Activated CD8-positive, alpha-beta memory T cell treated with anti-CD3 and anti-CD28 coated beads, Interleukin-2, amount 50 U/mL, for 48 hours (primary cell): ENCODE data around the gene NUP93.
"Not testable (repeated sequence)": the region's sequence is repeated elsewhere in the genome, so short reads cannot be mapped to it uniquely, and the experiment has no call there.

ENCODE experiments used
- DNase-seq: peaks from one replicate; pipeline ENCODE4 v3.0.0-alpha.2; 2020

NUP93 gene

GRCh38 chr16:56781528-56781961, 51.6 kb downstream of the NUP93 start:
- DNase-seq: no peak

DNA sequence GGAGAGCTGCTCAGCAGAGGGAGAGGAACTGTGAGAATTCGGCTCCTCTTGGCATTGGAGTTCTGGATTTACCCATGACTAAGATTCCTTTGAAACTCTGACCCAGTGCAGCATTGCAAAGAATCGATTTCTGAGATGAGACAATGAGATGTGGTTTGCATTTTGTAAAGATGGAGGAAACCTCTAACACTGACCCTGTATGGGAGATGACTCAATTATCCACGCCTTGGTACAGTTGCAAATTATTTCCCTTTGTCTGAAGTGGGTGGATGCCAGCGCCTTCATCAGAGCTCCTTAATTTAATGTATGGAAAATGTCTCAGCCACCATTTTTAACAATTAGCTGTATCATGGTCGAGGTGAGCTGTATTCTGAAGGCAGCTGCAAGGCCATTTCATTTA, 53.4 kb downstream of the NUP93 start:
- DNase-seq: no peak

DNA sequence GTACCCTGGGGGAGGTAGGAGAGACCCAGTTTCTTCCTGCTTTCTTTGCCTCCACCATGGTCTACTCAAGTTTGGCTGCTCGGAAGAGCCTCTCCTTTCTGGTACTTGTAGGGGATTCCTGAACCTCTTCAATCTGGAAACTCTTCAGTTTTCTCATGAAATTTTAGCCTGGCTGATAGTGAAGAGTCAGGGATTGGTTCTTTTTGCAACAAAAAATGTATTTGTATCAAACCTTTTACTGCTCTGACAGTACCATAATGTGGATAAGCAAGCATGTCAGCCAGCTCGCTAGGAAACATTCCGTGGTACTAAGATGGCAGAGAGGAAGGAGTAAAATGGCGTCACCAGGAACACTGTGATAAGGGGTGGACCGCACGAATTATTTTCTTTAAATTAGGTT, 55.4 kb downstream of the NUP93 start:
- DNase-seq: no peak

DNA sequence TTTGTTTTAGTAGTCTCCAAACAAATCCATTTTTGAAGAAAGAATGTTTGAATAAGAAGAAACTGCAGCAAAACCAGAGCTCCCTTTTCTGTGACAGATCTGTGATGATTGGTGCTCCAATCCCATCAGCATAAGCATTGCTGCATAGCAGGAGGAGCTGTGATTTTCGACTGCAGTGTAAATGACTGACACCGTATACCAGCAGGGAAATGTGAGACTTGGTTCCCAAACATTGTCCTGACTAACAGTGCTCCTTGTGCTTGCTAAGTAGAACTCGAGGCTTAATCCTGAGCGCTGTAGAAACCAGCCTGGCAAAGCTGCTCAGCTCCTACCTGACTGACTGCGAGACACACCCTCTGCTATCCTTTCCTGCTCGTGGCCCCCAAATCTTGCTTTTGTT, 57.2 kb downstream of the NUP93 start:
- no peak for DNase-seq

DNA sequence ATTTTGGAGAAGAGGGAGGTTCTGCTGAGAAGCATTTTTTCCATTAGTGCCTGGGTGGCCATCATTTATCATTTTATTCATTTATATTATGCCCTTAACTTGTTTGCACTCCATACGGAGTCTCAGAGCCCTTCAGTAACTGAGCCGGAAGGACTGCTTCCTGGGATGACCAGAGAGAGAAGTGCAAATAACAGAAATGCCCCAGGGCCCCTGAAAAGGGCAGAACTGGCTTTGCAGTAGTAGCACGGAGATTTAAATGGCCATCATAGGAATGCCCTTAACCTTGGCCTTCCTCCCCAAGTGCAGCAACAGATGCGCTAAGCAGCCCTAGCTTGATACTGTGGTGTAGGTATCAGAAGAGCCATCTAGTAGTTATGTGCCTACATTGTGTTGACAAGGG, 58.5 kb downstream of the NUP93 start:
- no peak for DNase-seq

DNA sequence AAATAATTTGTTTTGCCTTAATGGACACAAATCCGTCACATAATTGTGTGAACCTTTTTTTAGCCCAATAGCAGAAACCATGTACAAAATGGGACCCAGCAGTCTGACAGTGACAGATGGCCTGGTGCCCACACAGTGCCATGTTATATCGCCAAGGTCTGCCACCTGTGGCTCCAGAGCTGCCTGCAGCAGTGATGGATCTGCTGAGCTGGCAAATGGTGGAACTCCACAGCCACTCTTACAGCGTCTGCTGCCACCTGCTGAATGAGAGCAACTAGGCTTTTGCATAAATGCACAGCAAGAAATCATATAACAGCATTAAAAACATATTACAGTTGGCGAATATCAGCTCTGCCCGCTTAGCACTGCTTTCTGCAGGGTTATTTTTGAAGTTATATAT, 59.4 kb downstream of the NUP93 start:
- DNase-seq: no peak

GRCh38 chr16:56792967-56793366, 63.0 kb downstream of the NUP93 start:
- no peak for DNase-seq

DNA sequence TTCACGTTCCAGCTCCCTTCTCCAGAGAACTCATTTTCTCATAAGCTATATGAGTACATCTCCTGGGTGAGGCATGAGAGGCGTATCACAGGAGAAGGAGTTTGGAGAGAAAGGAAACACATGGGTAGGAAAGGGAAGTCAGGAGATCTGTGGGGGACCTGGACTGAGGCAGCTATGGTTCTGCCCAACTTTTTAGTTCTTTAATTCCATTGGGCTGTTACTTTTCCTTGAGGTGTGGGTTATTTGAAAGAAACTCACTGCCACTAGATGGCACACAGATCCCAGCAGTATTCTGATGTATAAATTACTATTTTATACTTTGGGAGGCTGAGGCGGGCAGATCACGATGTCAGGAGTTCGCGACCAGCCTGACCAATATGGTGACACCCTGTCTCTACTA, 63.6 kb downstream of the NUP93 start:
- DNase-seq: no peak

GRCh38 chr16:56795011-56795410, 65.1 kb downstream of the NUP93 start:
- DNase-seq: no peak

- DNase-seq: not testable (repeated sequence)
Observed at GRCh38 chr16:56797038-56797437, 67.1 kb downstream of the NUP93 start.

- DNase-seq: no peak
Observed at GRCh38 chr16:56797861-56798260, 67.9 kb downstream of the NUP93 start.

GRCh38 chr16:56798955-56799354, 69.0 kb downstream of the NUP93 start:
- no peak for DNase-seq

DNA sequence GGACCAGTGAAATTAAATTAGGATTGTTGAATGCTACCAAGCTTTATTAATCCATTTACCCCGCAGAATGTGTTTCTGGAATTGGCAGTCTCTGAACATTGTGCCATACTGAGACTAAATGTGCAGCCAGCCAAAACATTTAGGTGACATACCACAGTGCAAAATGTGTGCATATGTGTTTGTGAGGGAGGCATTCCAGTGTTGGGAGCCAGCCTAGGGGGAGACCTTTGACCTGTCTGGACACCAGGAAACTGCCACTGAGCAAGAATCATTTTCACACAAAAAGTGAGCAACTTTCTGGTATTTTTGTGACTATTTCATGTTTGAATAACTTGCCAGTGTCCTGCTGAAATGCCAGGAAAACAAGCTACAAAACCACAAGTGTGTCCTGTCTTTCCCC, 70.4 kb downstream of the NUP93 start:
- no peak for DNase-seq

DNA sequence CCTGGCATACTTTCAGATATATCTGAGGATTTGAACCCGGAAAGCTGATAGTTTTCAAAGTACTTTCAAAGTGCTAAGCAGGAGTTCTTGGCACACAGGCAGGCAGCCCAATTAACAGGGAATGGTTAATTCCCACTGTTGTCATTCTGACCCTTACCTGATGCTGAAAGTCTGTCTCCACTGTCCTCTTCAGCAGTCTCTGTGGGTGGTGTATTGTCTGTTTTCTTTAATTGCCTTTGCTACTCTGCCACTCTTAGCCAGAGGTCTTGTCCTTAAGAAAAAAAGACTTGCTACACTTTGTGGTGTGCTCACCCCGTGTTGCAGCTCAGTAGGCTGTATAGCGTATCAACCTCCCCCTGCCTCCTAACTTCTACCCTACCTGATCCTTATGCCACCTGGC, 71.8 kb downstream of the NUP93 start:
- no peak for DNase-seq

DNA sequence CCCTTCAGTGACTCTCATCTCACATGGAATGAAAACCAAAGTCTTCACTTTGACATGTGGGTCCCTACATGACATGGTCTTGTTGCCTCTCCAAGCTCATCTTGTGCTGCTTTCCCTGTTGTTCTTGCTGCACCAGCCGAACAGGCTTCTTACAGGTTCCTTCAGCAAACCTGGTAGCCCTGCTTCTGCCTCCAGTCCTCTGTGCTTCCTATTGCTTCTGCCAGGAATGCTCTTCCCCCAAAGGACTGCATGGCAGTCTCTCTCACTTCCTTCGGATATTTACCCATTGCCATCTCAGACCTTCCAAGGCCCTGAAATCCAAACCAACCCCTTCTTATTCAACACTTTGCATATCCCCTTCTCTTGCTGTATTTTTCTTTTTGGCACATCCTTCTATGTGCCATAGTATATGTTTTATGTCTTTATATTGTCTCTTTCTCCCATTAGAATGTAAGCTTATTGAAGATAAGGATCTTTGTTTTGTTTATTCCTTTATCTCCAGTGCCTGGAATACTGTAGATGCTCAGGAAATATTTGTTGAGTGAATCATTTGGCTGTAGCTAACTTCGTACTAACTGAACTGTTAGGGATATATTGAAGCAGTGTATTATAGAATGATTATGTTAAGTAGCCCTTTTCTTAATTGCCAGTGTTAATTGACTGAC, 77.2 kb downstream of the NUP93 start:
- DNase-seq: no peak

DNA sequence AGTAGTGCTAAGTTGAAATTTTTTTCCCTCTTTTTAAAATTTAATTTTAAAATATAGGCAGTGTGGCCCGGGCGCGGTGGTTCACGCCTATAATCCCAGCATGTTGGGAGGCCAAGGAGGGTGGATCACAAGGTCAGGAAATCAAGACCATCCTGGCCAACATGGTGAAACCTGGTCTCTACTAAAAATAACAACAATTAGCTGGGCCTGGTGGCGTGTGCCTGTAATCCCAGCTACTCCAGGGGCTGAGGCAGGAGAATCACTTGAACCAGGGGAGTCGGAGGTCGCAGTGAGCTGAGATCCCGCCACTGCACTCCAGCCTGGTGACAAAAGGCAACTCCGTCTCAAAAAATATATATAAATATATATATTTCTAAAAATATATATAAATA, 77.7 kb downstream of the NUP93 start:
- not testable (repeated sequence) for DNase-seq

DNA sequence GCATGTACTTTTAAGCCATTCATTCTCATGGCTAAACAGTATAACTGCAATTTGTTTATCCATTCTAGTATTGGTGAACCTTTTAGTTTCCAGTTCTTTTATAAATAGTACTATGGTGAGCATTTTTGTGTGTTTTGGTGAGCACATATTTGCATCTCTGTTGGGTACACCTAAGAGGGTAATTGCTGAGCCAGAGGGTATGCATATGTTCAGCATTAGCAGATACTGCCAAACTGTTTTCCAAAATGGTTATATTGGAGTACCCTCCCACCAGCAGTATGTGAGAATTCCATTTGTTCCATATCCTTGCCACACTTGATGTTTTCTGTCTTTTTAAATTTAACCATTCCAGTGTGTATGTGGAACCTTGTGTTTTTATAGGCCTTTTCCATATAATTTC, 81.0 kb downstream of the NUP93 start:
- no peak for DNase-seq

DNA sequence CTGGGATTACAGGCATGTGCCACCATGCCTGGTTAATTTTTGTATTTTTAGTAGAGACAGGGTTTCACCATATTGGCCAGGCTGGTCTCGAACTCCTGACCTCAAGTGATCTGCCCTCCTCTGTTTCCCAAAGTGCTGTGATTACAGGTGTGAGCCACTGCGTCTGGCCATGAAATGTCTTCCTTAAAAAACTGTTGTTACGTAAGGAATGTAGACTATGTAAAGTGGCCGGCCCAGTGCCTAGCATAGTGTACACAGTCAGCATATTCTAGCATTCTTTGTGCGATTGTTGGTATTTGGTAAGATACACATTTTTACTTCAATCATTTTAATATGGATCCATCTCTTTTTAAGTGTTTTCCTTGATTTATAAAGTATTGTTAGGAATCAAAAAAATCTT, 81.7 kb downstream of the NUP93 start:
- not testable (repeated sequence) for DNase-seq

GRCh38 chr16:56812884-56813283, 83.0 kb downstream of the NUP93 start:
- no peak for DNase-seq

- DNase-seq: no peak
Observed at GRCh38 chr16:56814537-56815432, 84.9 kb downstream of the NUP93 start.

DNA sequence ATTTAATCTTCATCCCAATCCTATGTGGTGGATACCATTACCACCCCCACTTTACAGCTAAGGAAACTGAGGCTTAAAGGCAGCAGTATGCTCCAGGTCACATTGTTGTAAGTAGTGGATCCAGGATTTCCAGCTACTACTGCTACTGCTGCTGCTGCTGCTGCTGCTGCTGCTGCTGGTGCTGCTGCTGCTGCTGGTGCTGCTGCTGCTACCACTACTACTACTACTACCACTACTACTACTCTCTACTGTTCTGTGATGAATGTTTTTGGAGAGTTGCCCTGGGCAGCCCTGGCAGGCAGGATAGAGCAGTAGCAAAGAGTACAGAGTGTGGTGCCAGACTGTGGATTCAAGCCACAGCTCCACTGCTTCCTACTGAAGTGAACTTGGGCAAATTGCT, 85.8 kb downstream of the NUP93 start:
- DNase-seq: no peak

- no peak for DNase-seq
Observed at GRCh38 chr16:56817056-56817455, 87.1 kb downstream of the NUP93 start.

DNA sequence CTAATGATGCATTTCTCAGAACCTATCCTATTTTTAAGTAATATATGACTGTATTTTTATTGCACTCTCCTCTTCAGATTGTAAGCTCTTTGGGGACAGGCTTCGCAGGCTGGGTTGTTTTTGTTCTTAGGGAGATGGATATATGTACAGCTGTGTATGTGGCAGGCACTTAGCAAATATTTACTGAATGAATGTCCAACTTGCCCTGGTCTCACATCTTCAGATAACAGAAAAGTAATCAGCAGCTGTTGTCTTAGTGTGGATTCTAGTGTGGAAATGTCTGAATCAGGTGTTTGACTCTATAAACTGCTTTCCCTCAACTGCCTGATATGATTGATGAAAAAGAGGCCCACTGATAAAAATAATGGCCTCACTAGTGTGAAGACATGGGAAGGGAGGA, 88.0 kb downstream of the NUP93 start:
- DNase-seq: no peak

- DNase-seq: no peak
Observed at GRCh38 chr16:56823081-56823733, 93.3 kb downstream of the NUP93 start.
